Osteoblast (primary cell): Measurements from ENCODE around the gene DLGAP5. TPM values are rescaled to one million over a fixed set of nuclear protein-coding genes. Genes with fewer than 3 reads are reported as not detected.

Experiments
- DNase-seq: peaks from one replicate; pipeline ENCODE4 v3.0.0; 2011; ENCODE audit warnings: low spot score, mixed read lengths; ENCODE audit not compliant: insufficient read length; ENCODE audit errors: missing footprints
- H2AFZ ChIP-seq: 2 replicates; pipeline ENCODE4 v1.6.0; 2011; ENCODE audit warnings: mild to moderate bottlenecking, low read length
- H3K27ac ChIP-seq: 2 replicates; pipeline ENCODE4 v1.5.1; 2011; ENCODE audit warnings: mild to moderate bottlenecking, low read depth, low read length, moderate library complexity
- H3K27me3 ChIP-seq: 2 replicates; pipeline ENCODE4 v1.6.0; 2012; ENCODE audit warnings: mild to moderate bottlenecking, control low read depth, inconsistent platforms, low read length, moderate library complexity; ENCODE audit not compliant: insufficient read depth
- H3K36me3 ChIP-seq: 2 replicates; pipeline ENCODE4 v1.5.1; 2011; ENCODE audit warnings: mild to moderate bottlenecking, low read length, control low read depth, moderate library complexity; ENCODE audit not compliant: insufficient read depth
- H3K4me1 ChIP-seq: 2 replicates; pipeline ENCODE4 v1.5.1; 2011; ENCODE audit warnings: mild to moderate bottlenecking, low read length, control low read depth, moderate library complexity; ENCODE audit not compliant: insufficient read depth
- H3K4me2 ChIP-seq: 2 replicates; pipeline ENCODE4 v1.6.0; 2011; ENCODE audit warnings: mild to moderate bottlenecking, low read length; ENCODE audit not compliant: insufficient read depth
- H3K4me3 ChIP-seq: fragments of 200-600 bp; sonication (generic); 3 replicates; pipeline ENCODE4 v1.5.1; 2012; ENCODE audit warnings: mild to moderate bottlenecking, low read length, inconsistent platforms; ENCODE audit not compliant: insufficient read depth
- H3K79me2 ChIP-seq: 2 replicates; pipeline ENCODE4 v1.6.0; 2012; ENCODE audit warnings: mild to moderate bottlenecking, low read length, control low read depth, inconsistent platforms; ENCODE audit not compliant: insufficient read depth
- H3K9me3 ChIP-seq: 2 replicates; pipeline ENCODE4 v1.5.1; 2011; ENCODE audit warnings: low read depth, low read length, control low read depth
- H4K20me1 ChIP-seq: 2 replicates; pipeline ENCODE4 v1.6.0; 2012; ENCODE audit warnings: mild to moderate bottlenecking, low read length, control low read depth; ENCODE audit not compliant: insufficient read depth
- total RNA-seq: library from RNA; depleted of rRNA; stranded (reverse); fragments of >200 nt; gene quantifications from 2 replicates; pipeline ENCODE4 v1.2.3, GENCODE V29; 2012
- TF ChIP-seq, protein P1 (sequence below): IDR thresholded peaks from 2 replicates; pipeline ENCODE4 v1.5.1; 2011; ENCODE audit warnings: mild to moderate bottlenecking, low read depth, low read length, moderate library complexity; ENCODE audit errors: extremely low read depth

The DLGAP5 gene
- total RNA-seq, 1 donor = 5.1 TPM

GRCh38 chr14:55152052-55152753 lies 39.2 kb downstream of the DLGAP5 start:
- Histone ChIP-seq H3K27me3 (no peaks in the 10 kb centered on the region), H4K20me1 (no peaks in the 10 kb centered on the region), H3K4me1 (peaks cover 4% of the 10 kb centered on the region), H3K79me2 (no peaks in the 10 kb centered on the region), H3K9me3 (no peaks in the 10 kb centered on the region), H3K4me3 (no peak overlapping the region), H2AFZ (no peak overlapping the region), H3K4me2 (no peak overlapping the region), H3K27ac (no peak overlapping the region), H3K36me3 (peaks cover 9% of the 10 kb centered on the region)
- TF ChIP-seq, protein P1, sequence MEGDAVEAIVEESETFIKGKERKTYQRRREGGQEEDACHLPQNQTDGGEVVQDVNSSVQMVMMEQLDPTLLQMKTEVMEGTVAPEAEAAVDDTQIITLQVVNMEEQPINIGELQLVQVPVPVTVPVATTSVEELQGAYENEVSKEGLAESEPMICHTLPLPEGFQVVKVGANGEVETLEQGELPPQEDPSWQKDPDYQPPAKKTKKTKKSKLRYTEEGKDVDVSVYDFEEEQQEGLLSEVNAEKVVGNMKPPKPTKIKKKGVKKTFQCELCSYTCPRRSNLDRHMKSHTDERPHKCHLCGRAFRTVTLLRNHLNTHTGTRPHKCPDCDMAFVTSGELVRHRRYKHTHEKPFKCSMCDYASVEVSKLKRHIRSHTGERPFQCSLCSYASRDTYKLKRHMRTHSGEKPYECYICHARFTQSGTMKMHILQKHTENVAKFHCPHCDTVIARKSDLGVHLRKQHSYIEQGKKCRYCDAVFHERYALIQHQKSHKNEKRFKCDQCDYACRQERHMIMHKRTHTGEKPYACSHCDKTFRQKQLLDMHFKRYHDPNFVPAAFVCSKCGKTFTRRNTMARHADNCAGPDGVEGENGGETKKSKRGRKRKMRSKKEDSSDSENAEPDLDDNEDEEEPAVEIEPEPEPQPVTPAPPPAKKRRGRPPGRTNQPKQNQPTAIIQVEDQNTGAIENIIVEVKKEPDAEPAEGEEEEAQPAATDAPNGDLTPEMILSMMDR = no peak
- DNase-seq = no peak

DNA sequence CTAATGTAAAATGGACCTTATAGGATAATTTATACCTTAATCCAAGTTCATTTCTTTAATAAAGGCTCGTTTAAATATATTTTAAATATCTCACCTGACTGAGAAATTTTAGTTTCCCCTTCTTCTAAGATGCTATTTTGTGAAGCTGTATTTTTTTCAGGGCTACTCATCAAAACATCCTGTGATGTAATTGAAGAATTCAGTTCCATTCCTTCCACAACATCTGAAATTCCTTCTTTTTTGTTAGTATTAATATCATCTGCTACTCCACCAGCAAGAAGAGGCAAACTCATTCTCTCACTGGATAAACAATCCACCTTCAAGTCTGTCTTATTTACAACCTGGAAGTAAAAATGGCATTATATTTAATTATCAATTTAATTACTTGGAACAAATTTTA lies 39.8 kb downstream of the DLGAP5 start:
- Histone ChIP-seq H3K4me2 (no peak overlapping the region), H3K27me3 (no peaks in the 10 kb centered on the region), H3K27ac (no peak overlapping the region), H3K4me3 (no peak overlapping the region), H4K20me1 (no peaks in the 10 kb centered on the region), H2AFZ (no peak overlapping the region), H3K79me2 (no peaks in the 10 kb centered on the region), H3K9me3 (no peaks in the 10 kb centered on the region), H3K36me3 (peaks cover 12% of the 10 kb centered on the region), H3K4me1 (peaks cover 4% of the 10 kb centered on the region)
- DNase-seq = no peak
- TF ChIP-seq, protein P1 = no peak

- no peaks in the 10 kb centered on the region for H4K20me1 ChIP-seq
- DNase-seq = no peak
- no peak overlapping the region for H3K4me2 ChIP-seq
- TF ChIP-seq, protein P1 = no peak
- H2AFZ ChIP-seq = no peak overlapping the region
- H3K36me3 ChIP-seq = peaks cover 50% of the 10 kb centered on the region
- H3K27ac ChIP-seq = no peak overlapping the region
- H3K4me3 ChIP-seq = no peak overlapping the region
- H3K9me3 ChIP-seq = no peaks in the 10 kb centered on the region
- H3K4me1 ChIP-seq = no peaks in the 10 kb centered on the region
- H3K79me2 ChIP-seq = peaks cover 6% of the 10 kb centered on the region
- no peaks in the 10 kb centered on the region for H3K27me3 ChIP-seq
Observed at GRCh38 chr14:55146425-55146824, 45.0 kb downstream of the DLGAP5 start.

GRCh38 chr14:55142466-55142865 lies 48.9 kb downstream of the DLGAP5 start:
- no peak overlapping the region for H2AFZ ChIP-seq
- H3K4me1 ChIP-seq = peaks cover 5% of the 10 kb centered on the region
- TF ChIP-seq, protein P1 = no peak
- no peaks in the 10 kb centered on the region for H3K9me3 ChIP-seq
- no peak overlapping the region for H3K4me2 ChIP-seq
- peaks cover 77% of the 10 kb centered on the region for H3K36me3 ChIP-seq
- no peak for DNase-seq
- no peaks in the 10 kb centered on the region for H3K27me3 ChIP-seq
- H4K20me1 ChIP-seq = peaks cover 3% of the 10 kb centered on the region
- H3K27ac ChIP-seq = no peak overlapping the region
- no peak overlapping the region for H3K4me3 ChIP-seq
- H3K79me2 ChIP-seq = peaks cover 40% of the 10 kb centered on the region
